CD14-positive monocyte (primary cell): ENCODE data around the gene PIK3R1. TPM values are rescaled to one million over a fixed set of nuclear protein-coding genes. Genes with fewer than 3 reads are reported as not detected.
A peak's percentile ranks its signal among the peaks of the same experiment; 100 is the strongest.

Experiments
- DNase-seq, 3 donors: peaks; one replicate each; pipeline ENCODE4 v3.0.0-alpha.2; 2011 to 2022
- H2AFZ ChIP-seq: 2 replicates; pipeline ENCODE4 v1.6.0; 2012; ENCODE audit warnings: mild to moderate bottlenecking, low read depth, low read length, inconsistent platforms; ENCODE audit not compliant: insufficient read depth, poor library complexity, severe bottlenecking
- H3K27ac ChIP-seq, 2 donors: 1 replicate in 1 of 2; 2 replicates in 1 of 2; pipeline ENCODE4 v1.5.1; 2012 to 2013; ENCODE audit warnings: low read length in 2 of 2, control low read depth in 1 of 2, inconsistent platforms in 1 of 2, low read depth in 1 of 2, mild to moderate bottlenecking in 1 of 2
- H3K27me3 ChIP-seq, 2 donors: one replicate each; pipeline versions ENCODE4 v1.6.0 to v1.6.1; 2011 to 2013; ENCODE audit warnings: low read length in 2 of 2; ENCODE audit not compliant: control insufficient read depth in 2 of 2, insufficient read depth in 2 of 2
- H3K36me3 ChIP-seq, 2 donors: replicated peaks in 1 of 2; 1 replicate in 1 of 2; 2 replicates in 1 of 2; pipeline versions ENCODE4 v1.5.1 to v1.6.1; 2012 to 2013; ENCODE audit warnings: low read length in 2 of 2, control low read depth in 1 of 2, inconsistent platforms in 1 of 2, mild to moderate bottlenecking in 1 of 2; ENCODE audit not compliant: insufficient read depth in 2 of 2, control insufficient read depth in 1 of 2
- H3K4me1 ChIP-seq, 2 donors: 1 replicate in 1 of 2; 2 replicates in 1 of 2; pipeline versions ENCODE4 v1.5.1 to v1.6.1; 2012 to 2013; ENCODE audit warnings: low read length in 2 of 2, control low read depth in 1 of 2, inconsistent platforms in 1 of 2, mild to moderate bottlenecking in 1 of 2, moderate library complexity in 1 of 2; ENCODE audit not compliant: insufficient read depth in 2 of 2, control insufficient read depth in 1 of 2
- H3K4me2 ChIP-seq: replicated peaks from 2 replicates; pipeline ENCODE3; 2012; ENCODE audit warnings: low read length, moderate library complexity, mild to moderate bottlenecking; ENCODE audit not compliant: poor library complexity, severe bottlenecking; ENCODE audit errors: extremely low read depth
- H3K4me3 ChIP-seq, 3 experiments: fragments of 200-600 bp in 1 of 3; sonication (generic) in 1 of 3; replicated peaks in 1 of 3; 1 replicate in 2 of 3; 2 replicates in 1 of 3; pipeline ENCODE4 v1.5.1; 2011 to 2013; ENCODE audit warnings: low read length in 3 of 3, mild to moderate bottlenecking in 3 of 3, control low read depth in 2 of 3, low read depth in 2 of 3, inconsistent platforms in 1 of 3, moderate library complexity in 1 of 3
- H3K79me2 ChIP-seq: 2 replicates; pipeline ENCODE4 v1.6.0; 2012; ENCODE audit warnings: mild to moderate bottlenecking, control low read depth, inconsistent platforms, low read length, moderate library complexity; ENCODE audit not compliant: insufficient read depth
- H3K9ac ChIP-seq: 2 replicates; pipeline ENCODE4 v1.6.0; 2017; ENCODE audit warnings: low read length, mild to moderate bottlenecking; ENCODE audit not compliant: insufficient read depth, poor library complexity, severe bottlenecking
- H3K9me3 ChIP-seq, 2 donors: replicated peaks in 1 of 2; 1 replicate in 1 of 2; 2 replicates in 1 of 2; pipeline versions ENCODE4 v1.5.1 to v1.6.1; 2012 to 2013; ENCODE audit warnings: low read length in 2 of 2, control low read depth in 1 of 2; ENCODE audit not compliant: control insufficient read depth in 1 of 2, insufficient read depth in 1 of 2
- H4K20me1 ChIP-seq: 2 replicates; pipeline ENCODE4 v1.6.0; 2012; ENCODE audit warnings: mild to moderate bottlenecking, low read length, control low read depth, moderate library complexity; ENCODE audit not compliant: insufficient read depth
- H3K27ac Mint-ChIP-seq, 7 donors: one replicate each; pipeline ENCODE4 v1.8.0; 2020; ENCODE audit warnings: mild to moderate bottlenecking in 7 of 7, mixed read lengths in 7 of 7, moderate library complexity in 6 of 7, inconsistent platforms in 2 of 7
- H3K27me3 Mint-ChIP-seq, 3 donors: one replicate each; pipeline ENCODE4 v1.8.0; 2021 to 2022; ENCODE audit warnings: low read depth in 3 of 3, mild to moderate bottlenecking in 3 of 3, mixed read lengths in 3 of 3, moderate library complexity in 3 of 3, inconsistent platforms in 1 of 3
- H3K36me3 Mint-ChIP-seq, 2 donors: one replicate each; pipeline ENCODE4 v1.8.0; 2020; ENCODE audit warnings: mixed read lengths in 2 of 2, inconsistent platforms in 1 of 2, mild to moderate bottlenecking in 1 of 2
- H3K4me1 Mint-ChIP-seq: one replicate; pipeline ENCODE4 v1.8.0; 2020; ENCODE audit warnings: mild to moderate bottlenecking, mixed read lengths
- H3K4me3 Mint-ChIP-seq, 2 donors: one replicate each; pipeline ENCODE4 v1.8.0; 2020; ENCODE audit warnings: mild to moderate bottlenecking in 2 of 2, mixed read lengths in 2 of 2, moderate library complexity in 1 of 2
- H3K9me3 Mint-ChIP-seq, 7 donors: one replicate each; pipeline ENCODE4 v1.8.0; 2020 to 2022; ENCODE audit warnings: mixed read lengths in 7 of 7, mild to moderate bottlenecking in 6 of 7, moderate library complexity in 6 of 7, inconsistent platforms in 2 of 7
- CTCF ChIP-seq: fragments of 200-600 bp; IDR thresholded peaks from one replicate; pipeline ENCODE4 v1.8.0; 2022; ENCODE audit warnings: antibody characterized with exemption, mild to moderate bottlenecking
- WGBS: methylation state at CpG from one replicate; pipeline ENCODE4 v1.1.5; 2013; ENCODE audit warnings: missing lambda C conversion rate; ENCODE audit not compliant: insufficient coverage; 5-methylcytosine and 5-hydroxymethylcytosine counted together
- intact Hi-C, 2 donors: fragments of 100-400 bp; cut with micrococcal nuclease; formaldehyde crosslinking; loops; one replicate each; pipeline versions ENCODE4 v1.15.0 to v1.15.1; 2023
- polyA plus RNA-seq, 3 donors: library from polyadenylated mRNA; depleted of rRNA in 1 of 3; unstranded in 2 of 3; stranded (reverse) in 1 of 3; fragments of 300-500 nt in 2 of 3; fragments of >200 nt in 1 of 3; fragmentation: Illumina TruSeq in 2 of 3; gene quantifications; 1 replicate in 2 of 3; 2 replicates in 1 of 3; pipeline ENCODE4 v1.2.3, GENCODE V29; 2012 to 2021

Gene PIK3R1
- polyA plus RNA-seq, 3 donors, result 9.5 to 25.5 (median 10.5) TPM

DNA sequence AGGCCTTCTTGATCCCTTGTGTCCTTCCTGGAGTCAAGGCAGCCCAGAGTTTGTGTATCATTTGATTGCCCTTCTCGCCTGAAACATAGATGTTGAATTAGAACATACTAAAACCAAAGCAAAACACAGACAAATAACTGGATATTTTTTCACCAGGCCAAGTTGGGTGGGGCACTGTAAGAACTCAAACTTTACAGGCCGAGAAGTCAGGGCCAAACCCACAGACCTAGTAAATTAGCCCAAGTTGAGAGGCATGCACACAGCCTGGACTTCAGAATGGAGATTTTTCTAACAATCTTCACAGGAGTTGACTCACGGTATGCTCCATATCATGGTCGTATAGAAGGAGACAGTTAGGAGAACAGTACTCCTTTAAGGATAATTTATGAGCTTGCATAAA is 121.7 kb downstream of the PIK3R1 start:
- no peak overlapping the region for H3K27ac ChIP-seq
- Mint-ChIP-seq H3K36me3 (no peaks in the 10 kb centered on the region), H3K27ac (no peak overlapping the region), H3K27me3 (peaks cover 0 to under 1% (median 0%) of the 10 kb centered on the region in 3 donors), H3K4me3 (no peak overlapping the region), H3K4me1 (peaks cover 11% of the 10 kb centered on the region), H3K9me3 (peaks cover 0 to 5% (median 0%) of the 10 kb centered on the region in 7 donors)
- no peak overlapping the region for H3K4me2 ChIP-seq
- intact Hi-C loops, result no loop called here
- no peak for DNase-seq
- WGBS, result 100% methylated on average over 2 of the region's 4 CpGs
- H3K27me3 ChIP-seq, result no peaks in the 10 kb centered on the region
- H2AFZ ChIP-seq, result no peak overlapping the region
- H3K4me3 ChIP-seq, result no peak overlapping the region
- no peaks in the 10 kb centered on the region for H3K79me2 ChIP-seq
- H3K36me3 ChIP-seq, result no peaks in the 10 kb centered on the region
- peaks cover 11 to 12% of the 10 kb centered on the region in 2 donors for H3K4me1 ChIP-seq
- no peak overlapping the region for H3K9ac ChIP-seq
- no peaks in the 10 kb centered on the region for H4K20me1 ChIP-seq
- TF ChIP-seq CTCF, result no peak
- H3K9me3 ChIP-seq, result no peaks in the 10 kb centered on the region

DNA sequence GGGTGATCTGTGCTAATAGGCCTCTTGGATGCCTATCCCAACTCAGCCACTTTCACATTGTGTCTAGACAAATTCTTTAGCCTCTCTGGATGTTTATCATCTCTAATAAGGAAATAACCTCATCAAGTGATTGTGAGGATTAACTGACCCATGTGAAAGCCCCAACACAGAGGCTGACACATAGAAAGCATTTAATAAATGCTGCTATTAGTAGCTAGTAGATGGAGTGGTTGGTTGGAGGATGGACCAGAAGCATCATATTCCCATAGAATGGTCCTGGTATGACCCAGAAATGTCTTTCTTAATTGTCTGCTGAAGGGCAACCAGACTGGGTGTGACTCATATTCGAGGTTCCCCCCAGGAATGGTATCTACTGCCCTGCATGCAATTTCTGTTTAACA is 124.4 kb downstream of the PIK3R1 start:
- Mint-ChIP-seq H3K27ac (no peak overlapping the region), H3K4me3 (no peak overlapping the region), H3K9me3 (peaks cover 0 to 5% (median 0%) of the 10 kb centered on the region in 7 donors), H3K27me3 (peaks cover 0 to 2% (median 0%) of the 10 kb centered on the region in 3 donors), H3K36me3 (no peaks in the 10 kb centered on the region), H3K4me1 (peaks cover 10% of the 10 kb centered on the region)
- Histone ChIP-seq H3K79me2 (no peaks in the 10 kb centered on the region), H3K9ac (no peak overlapping the region), H3K4me3 (no peak overlapping the region), H4K20me1 (no peaks in the 10 kb centered on the region), H3K4me1 (peaks cover 10 to 11% of the 10 kb centered on the region in 2 donors), H3K4me2 (no peak overlapping the region), H2AFZ (no peak overlapping the region), H3K9me3 (no peaks in the 10 kb centered on the region), H3K36me3 (no peaks in the 10 kb centered on the region), H3K27me3 (no peaks in the 10 kb centered on the region), H3K27ac (no peak overlapping the region)
- no peak for TF ChIP-seq CTCF
- WGBS, result no CpG with 5 or more reads among the region's 1 CpG
- intact Hi-C loops, result loop anchor here in 1 of 2 donors (10.0 kb wide), 1 partner anchor 55 kb away; no protein-coding TSS in a partner anchor
- DNase-seq, result peak in 2 of 3 donors; percentile 31 to 38
